ENCODE measurements around the gene SNW1.

DNA sequence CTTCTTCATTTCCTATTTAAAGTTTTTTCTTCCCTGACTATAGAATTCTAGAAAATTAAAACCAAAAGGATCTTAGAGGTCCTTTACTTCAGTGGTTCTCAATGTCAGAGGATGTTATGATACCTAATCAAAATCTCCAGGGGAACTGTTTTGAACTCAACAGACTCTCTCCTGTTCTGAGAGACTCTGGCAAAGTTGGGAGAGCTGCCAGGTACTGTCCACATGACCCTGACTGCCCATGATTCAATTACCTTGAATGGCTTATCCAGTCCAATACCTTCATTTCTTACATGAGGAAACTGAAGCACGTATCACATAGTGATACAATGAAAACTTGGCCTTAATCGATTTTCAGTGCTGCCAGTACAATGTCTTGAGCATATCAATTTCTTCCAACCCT is 69.7 kb downstream of the SNW1 start:
- TF ChIP-seq CTCF (IDR thresholded peaks at IDR 0.05) (no peak), POLR2A (IDR thresholded peaks at IDR 0.05) (no peak)
